Subcutaneous abdominal adipose tissue (tissue), 5 donors: ENCODE results near the gene NAT16.

Experiments used
- H3K27ac ChIP-seq: one replicate; pipeline ENCODE4 v1.7.0; 2013; ENCODE audit warnings: low read depth, mild to moderate bottlenecking, inconsistent platforms, low read length, moderate library complexity
- H3K27me3 ChIP-seq, 5 donors: one replicate each; pipeline ENCODE4 v1.7.0; 2013; ENCODE audit warnings: low read length in 5 of 5, inconsistent platforms in 1 of 5; ENCODE audit not compliant: control insufficient read depth in 5 of 5, insufficient read depth in 4 of 5
- H3K36me3 ChIP-seq, 5 donors: one replicate each; pipeline ENCODE4 v1.7.0; 2013; ENCODE audit warnings: low read length in 5 of 5; ENCODE audit not compliant: control insufficient read depth in 5 of 5, insufficient read depth in 5 of 5
- H3K4me1 ChIP-seq, 5 donors: one replicate each; pipeline ENCODE4 v1.7.0; 2013; ENCODE audit warnings: low read length in 5 of 5, mild to moderate bottlenecking in 3 of 5, moderate library complexity in 1 of 5; ENCODE audit not compliant: control insufficient read depth in 5 of 5, insufficient read depth in 5 of 5
- H3K4me3 ChIP-seq, 5 donors: one replicate each; pipeline ENCODE4 v1.7.0; 2013; ENCODE audit warnings: low read length in 5 of 5, low read depth in 1 of 5
- H3K9ac ChIP-seq, 5 donors: one replicate each; pipeline ENCODE4 v1.7.0; 2013; ENCODE audit warnings: low read length in 5 of 5, mild to moderate bottlenecking in 4 of 5, moderate library complexity in 3 of 5
- H3K9me3 ChIP-seq, 5 donors: one replicate each; pipeline ENCODE4 v1.7.0; 2013; ENCODE audit warnings: low read length in 5 of 5; ENCODE audit not compliant: control insufficient read depth in 5 of 5
- donor health status: healthy.
- donor health status: healthy.
- donor health status: healthy.
- donor health status: healthy.
- donor health status: healthy.

Gene NAT16

GRCh38 chr7:101166909-101167644 is 13.0 kb downstream of the NAT16 start:
- Histone ChIP-seq H3K4me1 (peaks cover 0 to 48% (median 43%) of the 10 kb centered on the region in 5 donors), H3K9ac (no peak overlapping the region)

GRCh38 chr7:101166648-101166908 is 13.5 kb downstream of the NAT16 start:
- Histone ChIP-seq H3K4me3 (no peak overlapping the region), H3K9me3 (no peaks in the 10 kb centered on the region), H3K27ac (no peak overlapping the region), H3K36me3 (peaks cover 0 to under 1% (median 0%) of the 10 kb centered on the region in 5 donors), H3K9ac (no peak overlapping the region), H3K27me3 (peaks cover 59 to 81% (median 76%) of the 10 kb centered on the region in 5 donors), H3K4me1 (peaks cover 0 to 43% (median 40%) of the 10 kb centered on the region in 5 donors)

More at GRCh38 chr7:101166909-101167644, 13.0 kb downstream of the NAT16 start:
- H3K27me3 ChIP-seq = peaks cover 64 to 82% (median 77%) of the 10 kb centered on the region in 5 donors
- H3K27ac ChIP-seq = no peak overlapping the region
- H3K4me3 ChIP-seq = no peak overlapping the region
- H3K36me3 ChIP-seq = no peaks in the 10 kb centered on the region
- H3K9me3 ChIP-seq = no peaks in the 10 kb centered on the region

GRCh38 chr7:101165958-101166647 is 14.0 kb downstream of the NAT16 start:
- Histone ChIP-seq H3K9ac (no peak overlapping the region), H3K9me3 (no peaks in the 10 kb centered on the region), H3K27ac (no peak overlapping the region), H3K27me3 (peaks cover 55 to 81% (median 73%) of the 10 kb centered on the region in 5 donors), H3K4me3 (peak overlapping the region in 4 of 5 donors; percentile 21 to 41 (median 30)), H3K36me3 (peaks cover 0 to 3% (median 0%) of the 10 kb centered on the region in 5 donors), H3K4me1 (peaks cover 0 to 43% (median 39%) of the 10 kb centered on the region in 5 donors)

- Histone ChIP-seq H3K4me1 (peaks cover 0 to 43% (median 39%) of the 10 kb centered on the region in 5 donors), H3K4me3 (peak within 1 kb of the TSS; percentile 15 to 49 (median 34)), H3K9me3 (no peaks in the 10 kb centered on the region), H3K9ac (no peak within 1 kb of the TSS), H3K27ac (no peak within 1 kb of the TSS), H3K36me3 (peaks cover 0 to 7% (median 4%) of the 10 kb centered on the region in 5 donors), H3K27me3 (peaks cover 47 to 73% (median 65%) of the 10 kb centered on the region in 5 donors)
Measured at GRCh38 chr7:101165075-101165957, 14.8 kb downstream of the NAT16 start, which contains the start of gene VGF. Gene VGF (minus strand): TSS chr7:101165569. CDS start chr7:101164843, 726 bp downstream.

- peaks cover 0 to 39% (median 36%) of the 10 kb centered on the region in 5 donors for H3K4me1 ChIP-seq
- H3K27ac ChIP-seq = no peak overlapping the region
- peak overlapping the region in 2 of 5 donors; percentile 42 to 49 for H3K4me3 ChIP-seq
- H3K9me3 ChIP-seq = no peaks in the 10 kb centered on the region
- H3K9ac ChIP-seq = no peak overlapping the region
- H3K36me3 ChIP-seq = peaks cover 0 to 17% (median 14%) of the 10 kb centered on the region in 5 donors
- peaks cover 40 to 66% (median 55%) of the 10 kb centered on the region in 5 donors for H3K27me3 ChIP-seq
Measured at GRCh38 chr7:101164071-101164840, 15.8 kb downstream of the NAT16 start.

- Histone ChIP-seq H3K27ac (no peak overlapping the region), H3K9me3 (no peaks in the 10 kb centered on the region), H3K36me3 (peaks cover 0 to 24% (median 20%) of the 10 kb centered on the region in 5 donors), H3K27me3 (peaks cover 34 to 62% (median 49%) of the 10 kb centered on the region in 5 donors), H3K9ac (no peak overlapping the region), H3K4me1 (peaks cover 0 to 39% (median 36%) of the 10 kb centered on the region in 5 donors), H3K4me3 (peak overlapping the region in 4 of 5 donors; percentile 36 to 55 (median 40))
Measured at GRCh38 chr7:101163279-101164070, 16.6 kb downstream of the NAT16 start.

GRCh38 chr7:101162551-101163278 is 17.4 kb downstream of the NAT16 start:
- no peaks in the 10 kb centered on the region for H3K9me3 ChIP-seq
- peaks cover 0 to 30% (median 26%) of the 10 kb centered on the region in 5 donors for H3K36me3 ChIP-seq
- peak overlapping the region in 3 of 5 donors; percentile 37 to 55 (median 44) for H3K4me3 ChIP-seq
- peaks cover 32 to 57% (median 45%) of the 10 kb centered on the region in 5 donors for H3K27me3 ChIP-seq
- no peak overlapping the region for H3K9ac ChIP-seq
- peaks cover 0 to 39% (median 36%) of the 10 kb centered on the region in 5 donors for H3K4me1 ChIP-seq
- H3K27ac ChIP-seq = no peak overlapping the region

GRCh38 chr7:101161692-101162471 is 18.2 kb downstream of the NAT16 start:
- Histone ChIP-seq H3K27ac (no peak overlapping the region), H3K36me3 (peaks cover 0 to 38% (median 32%) of the 10 kb centered on the region in 5 donors), H3K9ac (no peak overlapping the region), H3K4me3 (no peak overlapping the region), H3K9me3 (no peaks in the 10 kb centered on the region), H3K27me3 (peaks cover 24 to 49% (median 36%) of the 10 kb centered on the region in 5 donors), H3K4me1 (peaks cover 0 to 39% (median 36%) of the 10 kb centered on the region in 5 donors)
